BLaER1 treated with 17β-estradiol and CSF1 and Interleukin-3, amounts not matched to agents 10 nM and 100 nM (cell line): ENCODE measurements around the gene PRKAR1B.
A peak's percentile ranks its signal among the peaks of the same experiment; 100 is the strongest.

Source experiments
- H3K27ac ChIP-seq, 11 experiments: shearing (Covaris generic); formaldehyde crosslinking; 2 replicates each; pipeline ENCODE4 v1.8.1; 2022
- H3K27me3 ChIP-seq, 11 experiments: shearing (Covaris generic); formaldehyde crosslinking; 2 replicates each; pipeline ENCODE4 v1.8.1; 2022
- H3K36me3 ChIP-seq, 11 experiments: shearing (Covaris generic); formaldehyde crosslinking; 2 replicates each; pipeline ENCODE4 v1.8.1; 2022
- H3K4me1 ChIP-seq, 10 experiments: shearing (Covaris generic); formaldehyde crosslinking; 2 replicates each; pipeline ENCODE4 v1.8.1; 2022
- H3K4me2 ChIP-seq, 11 experiments: shearing (Covaris generic); formaldehyde crosslinking; 2 replicates each; pipeline ENCODE4 v1.8.1; 2022
- H3K4me3 ChIP-seq, 10 experiments: shearing (Covaris generic); formaldehyde crosslinking; 2 replicates each; pipeline ENCODE4 v1.8.1; 2022
- H3K9ac ChIP-seq, 11 experiments: shearing (Covaris generic); formaldehyde crosslinking; 2 replicates each; pipeline ENCODE4 v1.8.1; 2022
- H3K9me3 ChIP-seq, 11 experiments: shearing (Covaris generic); formaldehyde crosslinking; replicated peaks in 1 of 11; 2 replicates each; pipeline ENCODE4 v1.8.1; 2022
- H4K20me1 ChIP-seq, 11 experiments: shearing (Covaris generic); formaldehyde crosslinking; 2 replicates each; pipeline ENCODE4 v1.8.1; 2022
- Cebpa-rat ChIP-seq, 11 experiments: shearing (Covaris generic); IDR thresholded peaks; 2 replicates each; pipeline ENCODE4 v1.8.1; 2022

Gene PRKAR1B

GRCh38 chr7:725223-726005 is 1.7 kb downstream of the PRKAR1B start:
- H3K4me3 ChIP-seq, result peak overlapping the region; percentile 88 to 100 (median 96); a peak in 19 of 20 replicates

DNA sequence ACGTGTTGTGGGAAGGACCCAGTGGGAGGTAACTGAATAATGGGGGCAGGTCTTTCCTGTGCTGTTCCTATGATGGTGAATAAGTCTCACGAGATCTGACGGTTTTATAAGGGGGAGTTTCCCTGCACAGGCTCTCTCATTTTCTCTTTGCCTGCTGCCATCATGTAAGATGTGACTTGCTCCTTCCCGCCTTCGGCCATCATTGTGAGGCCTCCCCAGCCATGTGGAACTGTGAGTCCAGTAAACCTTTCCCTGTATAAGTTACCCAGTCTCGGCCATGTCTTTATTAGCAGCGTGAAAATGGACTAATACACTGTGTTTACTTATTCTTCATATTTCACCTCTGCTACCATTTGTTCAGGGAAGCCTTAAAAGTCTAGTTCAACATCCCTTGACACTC is 2.8 kb downstream of the PRKAR1B start:
- H3K36me3 ChIP-seq, result peaks cover 0 to 49% (median 33%) of the 10 kb centered on the region in 11 experiments; a peak in 20 of 22 replicates

More at GRCh38 chr7:725223-726005, 1.7 kb downstream of the PRKAR1B start:
- peak overlapping the region; percentile 85 to 98 (median 96) for H3K4me2 ChIP-seq
- H3K9me3 ChIP-seq, result peaks cover 23 to 58% (median 49%) of the 10 kb centered on the region in 11 experiments; a peak in 21 of 22 replicates
- H3K9ac ChIP-seq, result peak overlapping the region in 6 of 11 experiments; percentile 87 to 93 (median 88); a peak in 8 of 22 replicates
- H3K4me1 ChIP-seq, result peaks cover 24 to 38% (median 31%) of the 10 kb centered on the region in 10 experiments
- H3K36me3 ChIP-seq, result peaks cover 11 to 59% (median 45%) of the 10 kb centered on the region in 11 experiments; a peak in 21 of 22 replicates
- H3K27me3 ChIP-seq, result no peaks in the 10 kb centered on the region; a peak in 1 of 22 replicates
- no peak for TF ChIP-seq Cebpa-rat (IDR thresholded peaks at IDR 0.05)
- H3K27ac ChIP-seq, result peak overlapping the region in 8 of 11 experiments; percentile 82 to 94 (median 88); a peak in 15 of 22 replicates
- H4K20me1 ChIP-seq, result peaks cover 0 to 27% (median 9%) of the 10 kb centered on the region in 11 experiments; a peak in 14 of 22 replicates

DNA sequence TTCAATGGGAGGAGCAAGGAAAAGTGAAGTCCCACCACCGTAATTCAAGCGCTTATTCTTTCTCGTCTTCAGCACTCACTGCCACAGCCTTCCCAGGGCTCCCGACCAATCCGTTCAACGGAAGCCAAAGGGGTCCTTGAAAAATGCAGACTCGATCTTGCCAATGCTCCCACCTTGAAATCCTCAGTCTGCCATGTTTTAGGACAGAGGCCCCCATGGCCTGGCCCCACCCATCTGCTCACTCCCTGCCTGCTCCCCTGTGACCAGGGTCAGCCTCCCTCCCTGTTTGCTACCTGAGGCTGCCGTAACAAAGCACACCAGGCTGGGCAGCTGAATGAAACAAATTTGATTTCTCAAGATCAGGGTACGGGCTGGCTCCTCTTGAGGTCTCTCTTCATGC is 3.5 kb downstream of the PRKAR1B start:
- Histone ChIP-seq H3K9ac (no peak overlapping the region), H3K27ac (no peak overlapping the region), H3K4me2 (peak overlapping the region in 3 of 11 experiments; percentile 3 to 30 (median 21); a peak in 3 of 22 replicates), H4K20me1 (peaks cover 0 to 9% (median 0%) of the 10 kb centered on the region in 11 experiments; a peak in 5 of 22 replicates), H3K27me3 (no peaks in the 10 kb centered on the region; a peak in 1 of 22 replicates), H3K4me1 (peaks cover 21 to 45% (median 32%) of the 10 kb centered on the region in 10 experiments), H3K9me3 (peaks cover 23 to 59% (median 49%) of the 10 kb centered on the region in 11 experiments; a peak in 21 of 22 replicates), H3K36me3 (peaks cover 0 to 42% (median 31%) of the 10 kb centered on the region in 11 experiments; a peak in 20 of 22 replicates), H3K4me3 (no peak overlapping the region; a peak in 1 of 20 replicates)
- TF ChIP-seq Cebpa-rat (IDR thresholded peaks at IDR 0.05), result no peak

More for the DNA sequence above, 2.8 kb downstream of the PRKAR1B start:
- Histone ChIP-seq H3K4me3 (no peak overlapping the region), H3K4me2 (no peak overlapping the region), H3K4me1 (peaks cover 24 to 48% (median 36%) of the 10 kb centered on the region in 10 experiments), H3K27ac (no peak overlapping the region), H3K9me3 (peaks cover 23 to 59% (median 49%) of the 10 kb centered on the region in 11 experiments; a peak in 21 of 22 replicates), H3K9ac (no peak overlapping the region), H4K20me1 (peaks cover 0 to 16% (median 5%) of the 10 kb centered on the region in 11 experiments; a peak in 7 of 22 replicates), H3K27me3 (no peaks in the 10 kb centered on the region; a peak in 1 of 22 replicates)
- no peak for TF ChIP-seq Cebpa-rat (IDR thresholded peaks at IDR 0.05)

- TF ChIP-seq Cebpa-rat (IDR thresholded peaks at IDR 0.05), result no peak
- H3K4me1 ChIP-seq, result peaks cover 12 to 48% (median 32%) of the 10 kb centered on the region in 10 experiments
- no peak overlapping the region for H3K9ac ChIP-seq
Observed at GRCh38 chr7:721619-722248, 5.3 kb downstream of the PRKAR1B start.

DNA sequence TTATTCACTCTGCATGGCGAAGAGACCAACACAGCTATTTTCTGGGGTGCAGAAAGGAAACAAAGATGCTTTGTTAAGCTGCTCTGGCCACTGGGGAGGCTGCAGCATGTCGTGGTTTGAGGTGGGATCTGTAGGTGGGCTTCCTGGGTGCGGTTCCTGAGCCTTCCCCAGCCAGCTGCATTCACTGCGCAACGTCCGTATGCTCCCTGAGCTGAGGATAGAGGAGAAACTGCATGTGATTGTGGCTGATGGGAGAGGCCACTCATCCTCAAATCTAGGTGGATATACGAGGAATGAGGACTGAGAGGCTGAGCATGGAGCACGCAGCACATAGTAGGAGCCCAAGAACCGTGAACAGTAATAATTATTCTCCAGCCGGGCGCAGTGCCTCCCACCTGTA is 10.4 kb downstream of the PRKAR1B start:
- Histone ChIP-seq H3K9me3 (peaks cover 7 to 15% (median 10%) of the 10 kb centered on the region in 11 experiments; a peak in 20 of 22 replicates), H3K27ac (no peak overlapping the region), H3K4me3 (no peak overlapping the region), H3K9ac (no peak overlapping the region), H3K4me1 (peaks cover 0 to 32% (median 17%) of the 10 kb centered on the region in 10 experiments; a peak in 13 of 20 replicates), H3K4me2 (peak overlapping the region in 3 of 11 experiments; percentile 9 to 26 (median 24); a peak in 3 of 22 replicates), H4K20me1 (peaks cover 0 to 13% (median 0%) of the 10 kb centered on the region in 11 experiments; a peak in 7 of 22 replicates), H3K27me3 (peaks cover 6 to 24% (median 17%) of the 10 kb centered on the region in 11 experiments; a peak in 20 of 22 replicates), H3K36me3 (peaks cover 0 to 13% (median 2%) of the 10 kb centered on the region in 11 experiments; a peak in 10 of 22 replicates)
- no peak for TF ChIP-seq Cebpa-rat (IDR thresholded peaks at IDR 0.05)

More at GRCh38 chr7:721619-722248, 5.3 kb downstream of the PRKAR1B start:
- H3K27ac ChIP-seq, result no peak overlapping the region
- H3K9me3 ChIP-seq, result peaks cover 23 to 59% (median 49%) of the 10 kb centered on the region in 11 experiments; a peak in 21 of 22 replicates
- H3K36me3 ChIP-seq, result peaks cover 0 to 39% (median 30%) of the 10 kb centered on the region in 11 experiments; a peak in 20 of 22 replicates
- no peak overlapping the region for H3K4me3 ChIP-seq
- H3K4me2 ChIP-seq, result no peak overlapping the region
- no peaks in the 10 kb centered on the region; a peak in 1 of 22 replicates for H3K27me3 ChIP-seq
- H4K20me1 ChIP-seq, result no peaks in the 10 kb centered on the region

GRCh38 chr7:716222-716621 is 10.9 kb downstream of the PRKAR1B start:
- peaks cover 0 to 33% (median 17%) of the 10 kb centered on the region in 10 experiments; a peak in 13 of 20 replicates for H3K4me1 ChIP-seq
- H3K27ac ChIP-seq, result no peak overlapping the region
- peaks cover 0 to 9% (median 0%) of the 10 kb centered on the region in 11 experiments; a peak in 4 of 22 replicates for H3K36me3 ChIP-seq

GRCh38 chr7:714251-714671 is 12.8 kb downstream of the PRKAR1B start:
- no peak overlapping the region for H3K27ac ChIP-seq

More at GRCh38 chr7:716222-716621, 10.9 kb downstream of the PRKAR1B start:
- peak overlapping the region in 2 of 11 experiments; percentile 9 to 24; a peak in 2 of 22 replicates for H3K4me2 ChIP-seq
- H3K27me3 ChIP-seq, result peaks cover 6 to 26% (median 17%) of the 10 kb centered on the region in 11 experiments; a peak in 20 of 22 replicates
- no peak overlapping the region for H3K9ac ChIP-seq
- no peak for TF ChIP-seq Cebpa-rat (IDR thresholded peaks at IDR 0.05)
- H4K20me1 ChIP-seq, result peaks cover 0 to 13% (median 0%) of the 10 kb centered on the region in 11 experiments; a peak in 7 of 22 replicates
- H3K4me3 ChIP-seq, result no peak overlapping the region
- H3K9me3 ChIP-seq, result peaks cover 3 to 11% (median 6%) of the 10 kb centered on the region in 11 experiments; a peak in 18 of 22 replicates

More at GRCh38 chr7:714251-714671, 12.8 kb downstream of the PRKAR1B start:
- TF ChIP-seq Cebpa-rat (IDR thresholded peaks at IDR 0.05), result no peak
- peaks cover 0 to 4% (median 0%) of the 10 kb centered on the region in 11 experiments; a peak in 1 of 22 replicates for H3K9me3 ChIP-seq
- H3K4me3 ChIP-seq, result no peak overlapping the region
- peaks cover 0 to 6% (median 0%) of the 10 kb centered on the region in 11 experiments; a peak in 3 of 22 replicates for H3K36me3 ChIP-seq
- peaks cover 0 to 13% (median 0%) of the 10 kb centered on the region in 11 experiments; a peak in 7 of 22 replicates for H4K20me1 ChIP-seq
- no peak overlapping the region for H3K9ac ChIP-seq
- peaks cover 6 to 30% (median 17%) of the 10 kb centered on the region in 11 experiments; a peak in 20 of 22 replicates for H3K27me3 ChIP-seq
- H3K4me1 ChIP-seq, result peaks cover 0 to 41% (median 14%) of the 10 kb centered on the region in 10 experiments; a peak in 14 of 20 replicates
- no peak overlapping the region for H3K4me2 ChIP-seq
